ENCODE measurements around the gene CCDC13. TPM values are rescaled to one million over a fixed set of nuclear protein-coding genes. Genes with fewer than 3 reads are reported as not detected.

The CCDC13 gene
- total and polyA plus RNA-seq, 2 of the 13 experiments (the other 11 are each of a cell fraction or from before 2014, with no cell fraction given): 0.22 to 0.51 TPM

- TF ChIP-seq SAFB2 (CRISPR knock-in tag; IDR thresholded peaks at IDR 0.05; ENCODE audit: borderline replicate concordance, low read depth): peak; percentile 32; the same call in 1 of the 2 replicates
- TF ChIP-seq KLF15 (CRISPR knock-in tag; IDR thresholded peaks at IDR 0.05; ENCODE audit: borderline replicate concordance): no peak
- no peak for TF ChIP-seq SMAD1 (CRISPR knock-in tag; IDR thresholded peaks at IDR 0.05; ENCODE audit: borderline replicate concordance, low read depth)
- peak; percentile 91 for TF ChIP-seq ZBTB7A (CRISPR knock-in tag; IDR thresholded peaks at IDR 0.05)
- no peak for TF ChIP-seq HDAC6 (IDR thresholded peaks at IDR 0.05; ENCODE audit: low read depth, low read length)
- peak; percentile 51; the same call in 1 of the 2 replicates for TF ChIP-seq MAZ (IDR thresholded peaks at IDR 0.05; ENCODE audit: borderline replicate concordance, low read depth, low read length)
- peak; percentile 77; the same call in 1 of the 2 replicates for TF ChIP-seq MAZ (CRISPR knock-in tag; IDR thresholded peaks at IDR 0.05; ENCODE audit: low read depth)
- TF ChIP-seq GATAD1 (CRISPR knock-in tag; IDR thresholded peaks at IDR 0.05): peak; percentile 45
- TF ChIP-seq, protein P1, sequence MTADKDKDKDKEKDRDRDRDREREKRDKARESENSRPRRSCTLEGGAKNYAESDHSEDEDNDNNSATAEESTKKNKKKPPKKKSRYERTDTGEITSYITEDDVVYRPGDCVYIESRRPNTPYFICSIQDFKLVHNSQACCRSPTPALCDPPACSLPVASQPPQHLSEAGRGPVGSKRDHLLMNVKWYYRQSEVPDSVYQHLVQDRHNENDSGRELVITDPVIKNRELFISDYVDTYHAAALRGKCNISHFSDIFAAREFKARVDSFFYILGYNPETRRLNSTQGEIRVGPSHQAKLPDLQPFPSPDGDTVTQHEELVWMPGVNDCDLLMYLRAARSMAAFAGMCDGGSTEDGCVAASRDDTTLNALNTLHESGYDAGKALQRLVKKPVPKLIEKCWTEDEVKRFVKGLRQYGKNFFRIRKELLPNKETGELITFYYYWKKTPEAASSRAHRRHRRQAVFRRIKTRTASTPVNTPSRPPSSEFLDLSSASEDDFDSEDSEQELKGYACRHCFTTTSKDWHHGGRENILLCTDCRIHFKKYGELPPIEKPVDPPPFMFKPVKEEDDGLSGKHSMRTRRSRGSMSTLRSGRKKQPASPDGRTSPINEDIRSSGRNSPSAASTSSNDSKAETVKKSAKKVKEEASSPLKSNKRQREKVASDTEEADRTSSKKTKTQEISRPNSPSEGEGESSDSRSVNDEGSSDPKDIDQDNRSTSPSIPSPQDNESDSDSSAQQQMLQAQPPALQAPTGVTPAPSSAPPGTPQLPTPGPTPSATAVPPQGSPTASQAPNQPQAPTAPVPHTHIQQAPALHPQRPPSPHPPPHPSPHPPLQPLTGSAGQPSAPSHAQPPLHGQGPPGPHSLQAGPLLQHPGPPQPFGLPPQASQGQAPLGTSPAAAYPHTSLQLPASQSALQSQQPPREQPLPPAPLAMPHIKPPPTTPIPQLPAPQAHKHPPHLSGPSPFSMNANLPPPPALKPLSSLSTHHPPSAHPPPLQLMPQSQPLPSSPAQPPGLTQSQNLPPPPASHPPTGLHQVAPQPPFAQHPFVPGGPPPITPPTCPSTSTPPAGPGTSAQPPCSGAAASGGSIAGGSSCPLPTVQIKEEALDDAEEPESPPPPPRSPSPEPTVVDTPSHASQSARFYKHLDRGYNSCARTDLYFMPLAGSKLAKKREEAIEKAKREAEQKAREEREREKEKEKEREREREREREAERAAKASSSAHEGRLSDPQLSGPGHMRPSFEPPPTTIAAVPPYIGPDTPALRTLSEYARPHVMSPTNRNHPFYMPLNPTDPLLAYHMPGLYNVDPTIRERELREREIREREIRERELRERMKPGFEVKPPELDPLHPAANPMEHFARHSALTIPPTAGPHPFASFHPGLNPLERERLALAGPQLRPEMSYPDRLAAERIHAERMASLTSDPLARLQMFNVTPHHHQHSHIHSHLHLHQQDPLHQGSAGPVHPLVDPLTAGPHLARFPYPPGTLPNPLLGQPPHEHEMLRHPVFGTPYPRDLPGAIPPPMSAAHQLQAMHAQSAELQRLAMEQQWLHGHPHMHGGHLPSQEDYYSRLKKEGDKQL (CRISPR knock-in tag; IDR thresholded peaks at IDR 0.05; ENCODE audit: low read depth): peak; percentile 41; the same call in 1 of the 2 replicates
- peak; percentile 94 for TF ChIP-seq FOXA3 (CRISPR knock-in tag; IDR thresholded peaks at IDR 0.05)
- TF ChIP-seq ZNF441 (CRISPR knock-in tag; IDR thresholded peaks at IDR 0.05; ENCODE audit: borderline replicate concordance): no peak
- TF ChIP-seq TAF15 (IDR thresholded peaks at IDR 0.05; ENCODE audit: low read depth, low read length, poor library complexity, severe bottlenecking): no peak
- TF ChIP-seq, protein P2, sequence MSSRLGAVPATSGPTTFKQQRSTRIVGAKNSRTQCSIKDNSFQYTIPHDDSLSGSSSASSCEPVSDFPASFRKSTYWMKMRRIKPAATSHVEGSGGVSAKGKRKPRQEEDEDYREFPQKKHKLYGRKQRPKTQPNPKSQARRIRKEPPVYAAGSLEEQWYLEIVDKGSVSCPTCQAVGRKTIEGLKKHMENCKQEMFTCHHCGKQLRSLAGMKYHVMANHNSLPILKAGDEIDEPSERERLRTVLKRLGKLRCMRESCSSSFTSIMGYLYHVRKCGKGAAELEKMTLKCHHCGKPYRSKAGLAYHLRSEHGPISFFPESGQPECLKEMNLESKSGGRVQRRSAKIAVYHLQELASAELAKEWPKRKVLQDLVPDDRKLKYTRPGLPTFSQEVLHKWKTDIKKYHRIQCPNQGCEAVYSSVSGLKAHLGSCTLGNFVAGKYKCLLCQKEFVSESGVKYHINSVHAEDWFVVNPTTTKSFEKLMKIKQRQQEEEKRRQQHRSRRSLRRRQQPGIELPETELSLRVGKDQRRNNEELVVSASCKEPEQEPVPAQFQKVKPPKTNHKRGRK (CRISPR knock-in tag; IDR thresholded peaks at IDR 0.05): no peak
- peak; percentile 50 for TF ChIP-seq POLR2AphosphoS5 (IDR thresholded peaks at IDR 0.05; ENCODE audit: low read depth, low read length)
- TF ChIP-seq CREB1 (IDR thresholded peaks at IDR 0.05): no peak
- peak; percentile 64; the same call in 1 of the 2 replicates for TF ChIP-seq CREB1 (CRISPR knock-in tag; IDR thresholded peaks at IDR 0.05)
- no peak for TF ChIP-seq MTF1 (CRISPR knock-in tag; IDR thresholded peaks at IDR 0.05)
- TF ChIP-seq ZNF589 (CRISPR knock-in tag; conservative IDR thresholded peaks at IDR 0.05): 0 out of 2 replicates have a peak, but pooled peaks have one; percentile 64
- TF ChIP-seq MED8 (CRISPR knock-in tag; IDR thresholded peaks at IDR 0.05; ENCODE audit: insufficient replicate concordance): no peak
- no peak for TF ChIP-seq IKZF1 (IDR thresholded peaks at IDR 0.05)
- TF ChIP-seq ZNF124 (CRISPR knock-in tag; IDR thresholded peaks at IDR 0.05): no peak
- TF ChIP-seq ZNF232 (CRISPR knock-in tag; IDR thresholded peaks at IDR 0.05; ENCODE audit: borderline replicate concordance): peak; percentile 70; the same call in 1 of the 2 replicates
- TF ChIP-seq, protein P3, sequence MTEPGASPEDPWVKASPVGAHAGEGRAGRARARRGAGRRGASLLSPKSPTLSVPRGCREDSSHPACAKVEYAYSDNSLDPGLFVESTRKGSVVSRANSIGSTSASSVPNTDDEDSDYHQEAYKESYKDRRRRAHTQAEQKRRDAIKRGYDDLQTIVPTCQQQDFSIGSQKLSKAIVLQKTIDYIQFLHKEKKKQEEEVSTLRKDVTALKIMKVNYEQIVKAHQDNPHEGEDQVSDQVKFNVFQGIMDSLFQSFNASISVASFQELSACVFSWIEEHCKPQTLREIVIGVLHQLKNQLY (CRISPR knock-in tag; IDR thresholded peaks at IDR 0.05): peak; percentile 40; the same call in 1 of the 2 replicates
- peak; percentile 71 for TF ChIP-seq POGZ (CRISPR knock-in tag; IDR thresholded peaks at IDR 0.05)
Observed at GRCh38 chr3:42732196-42732828, 40.7 kb downstream of the CCDC13 start (continued).

Measured in HepG2 (cell line).